Mucosa of rectum (tissue), 2 donors: ENCODE data around the gene GNG10.

Experiments used
- H3K27ac ChIP-seq, 2 donors: one replicate each; pipeline ENCODE4 v1.7.0; 2013; ENCODE audit warnings: inconsistent platforms in 2 of 2, low read depth in 2 of 2, low read length in 2 of 2
- H3K27me3 ChIP-seq, 2 donors: one replicate each; pipeline ENCODE4 v1.7.0; 2013; ENCODE audit warnings: low read length in 2 of 2; ENCODE audit not compliant: control insufficient read depth in 2 of 2, insufficient read depth in 2 of 2
- H3K36me3 ChIP-seq, 2 donors: one replicate each; pipeline ENCODE4 v1.7.0; 2013; ENCODE audit warnings: low read length in 2 of 2; ENCODE audit not compliant: control insufficient read depth in 2 of 2, insufficient read depth in 2 of 2
- H3K4me1 ChIP-seq, 2 donors: one replicate each; pipeline ENCODE4 v1.7.0; 2013; ENCODE audit warnings: low read length in 2 of 2, mild to moderate bottlenecking in 1 of 2; ENCODE audit not compliant: control insufficient read depth in 2 of 2, insufficient read depth in 2 of 2
- H3K4me3 ChIP-seq, 2 donors: one replicate each; pipeline ENCODE4 v1.7.0; 2013; ENCODE audit warnings: low read length in 2 of 2
- H3K9ac ChIP-seq, 2 donors: one replicate each; pipeline ENCODE4 v1.7.0; 2013; ENCODE audit warnings: low read length in 2 of 2, low read depth in 1 of 2, mild to moderate bottlenecking in 1 of 2
- H3K9me3 ChIP-seq, 2 donors: one replicate each; pipeline ENCODE4 v1.7.0; 2013; ENCODE audit warnings: low read length in 2 of 2; ENCODE audit not compliant: control insufficient read depth in 2 of 2
- donor health status: healthy.
- donor health status: Normal muscosa, but diverticular disease.

GNG10 gene

DNA sequence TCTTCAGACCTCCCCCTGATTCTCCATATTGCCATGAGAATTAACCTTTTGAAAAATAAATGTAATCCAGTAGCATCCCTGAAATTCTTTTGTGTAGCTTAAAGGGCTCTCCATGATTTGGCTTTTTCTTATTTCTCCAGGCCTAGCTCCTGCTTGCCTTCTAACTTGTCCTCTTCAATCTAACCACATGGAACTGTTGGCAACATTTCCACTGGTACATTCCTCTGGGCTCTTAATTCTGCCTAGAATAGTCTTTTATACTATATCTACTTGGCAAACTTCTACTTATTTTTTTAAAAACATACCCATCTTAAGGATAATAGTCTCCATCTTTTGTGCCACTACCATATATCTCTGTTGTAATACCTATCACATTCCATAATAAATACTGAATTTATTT, 54.1 kb downstream of the GNG10 start:
- no peak overlapping the region for H3K4me3 ChIP-seq
- H3K27me3 ChIP-seq, result no peaks in the 10 kb centered on the region
- H3K9me3 ChIP-seq, result no peaks in the 10 kb centered on the region
- H3K4me1 ChIP-seq, result no peaks in the 10 kb centered on the region
- no peaks in the 10 kb centered on the region for H3K36me3 ChIP-seq
- H3K27ac ChIP-seq, result no peak overlapping the region
- no peak overlapping the region for H3K9ac ChIP-seq

DNA sequence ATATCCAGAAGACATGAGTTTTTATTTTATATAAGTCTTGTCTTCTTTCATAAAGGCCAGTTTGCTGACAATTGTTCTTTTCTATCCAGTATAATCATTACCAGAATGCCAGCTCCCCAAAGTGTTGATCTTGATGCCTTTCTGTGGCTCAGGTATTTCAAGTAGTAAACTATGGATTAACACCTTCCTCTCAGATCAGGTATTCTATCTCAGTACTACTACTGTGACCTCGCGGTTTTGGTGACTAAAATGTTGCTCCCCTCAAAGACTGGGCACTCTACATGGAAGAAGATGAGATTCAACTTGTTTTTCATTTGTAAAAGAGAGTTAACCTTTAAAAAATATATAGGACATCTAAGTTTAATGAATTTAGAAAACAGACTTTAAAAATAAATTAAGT, 58.1 kb downstream of the GNG10 start:
- H3K9ac ChIP-seq, result no peak overlapping the region

More for the DNA sequence above, 58.1 kb downstream of the GNG10 start:
- no peaks in the 10 kb centered on the region for H3K4me1 ChIP-seq
- no peak overlapping the region for H3K27ac ChIP-seq
- no peaks in the 10 kb centered on the region for H3K36me3 ChIP-seq
- no peaks in the 10 kb centered on the region for H3K9me3 ChIP-seq
- H3K27me3 ChIP-seq, result no peaks in the 10 kb centered on the region
- H3K4me3 ChIP-seq, result no peak overlapping the region
